Measurements from ENCODE around the gene ADAMTS17.

Gene ADAMTS17

DNA sequence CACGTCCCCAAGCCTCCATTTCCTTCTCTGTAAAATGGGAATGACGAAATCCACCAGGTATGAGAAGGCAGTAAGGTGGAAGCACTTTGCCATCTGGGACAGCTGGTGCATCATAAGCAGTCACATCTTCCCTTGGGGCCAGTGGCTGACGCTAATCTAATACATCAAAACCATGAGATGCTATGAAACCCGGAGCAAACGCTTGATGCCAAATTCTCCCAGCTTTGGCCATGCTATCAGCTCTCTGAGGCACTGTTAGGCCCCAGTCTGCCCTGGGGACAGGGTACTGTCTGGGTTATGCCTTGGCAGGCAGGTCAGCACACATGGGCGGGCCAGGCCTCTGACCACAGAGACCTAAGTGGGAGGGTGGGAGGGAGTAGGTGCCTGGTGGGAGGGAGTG, 66.1 kb downstream of the ADAMTS17 start:
- no peak for DNase-seq

DNA sequence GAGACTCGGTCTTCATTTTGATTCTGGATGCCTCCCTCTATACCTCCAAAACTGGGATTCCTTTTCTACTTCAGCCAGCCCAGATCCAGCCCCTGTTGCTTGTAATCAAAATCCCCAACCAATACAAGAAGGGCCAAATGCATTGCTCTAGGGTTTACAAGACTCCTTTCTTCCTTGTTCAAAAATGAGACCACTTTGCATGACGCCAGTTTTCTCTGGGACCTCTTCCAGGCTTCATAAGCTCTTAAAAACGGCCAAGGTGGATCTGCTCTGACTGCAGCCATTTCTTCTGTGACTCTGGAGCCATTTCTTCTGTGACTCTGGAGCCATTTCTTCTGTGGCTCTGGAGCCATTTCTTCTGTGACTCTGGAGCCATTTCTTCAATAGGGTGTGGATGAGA, 71.9 kb downstream of the ADAMTS17 start:
- DNase-seq = no peak

DNA sequence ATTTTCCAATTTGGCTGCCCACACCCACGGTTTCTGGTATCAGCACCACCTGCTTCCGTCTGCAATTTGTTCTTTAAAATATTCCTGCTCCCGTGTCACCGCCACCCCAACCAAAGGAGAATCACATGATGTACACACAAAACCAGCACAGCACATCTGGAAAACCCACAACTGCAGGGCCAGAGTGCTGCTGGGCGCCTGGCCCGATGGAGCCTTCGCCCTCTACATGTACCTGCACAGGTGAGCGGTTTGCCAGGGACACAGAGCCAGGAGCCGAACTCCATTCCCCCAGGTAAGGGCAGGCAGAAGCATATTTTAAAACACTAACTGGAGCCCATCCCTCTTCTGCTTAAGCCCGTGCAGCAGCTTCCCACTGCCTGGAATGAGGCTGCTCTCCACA, 75.6 kb downstream of the ADAMTS17 start:
- no peak for DNase-seq

DNA sequence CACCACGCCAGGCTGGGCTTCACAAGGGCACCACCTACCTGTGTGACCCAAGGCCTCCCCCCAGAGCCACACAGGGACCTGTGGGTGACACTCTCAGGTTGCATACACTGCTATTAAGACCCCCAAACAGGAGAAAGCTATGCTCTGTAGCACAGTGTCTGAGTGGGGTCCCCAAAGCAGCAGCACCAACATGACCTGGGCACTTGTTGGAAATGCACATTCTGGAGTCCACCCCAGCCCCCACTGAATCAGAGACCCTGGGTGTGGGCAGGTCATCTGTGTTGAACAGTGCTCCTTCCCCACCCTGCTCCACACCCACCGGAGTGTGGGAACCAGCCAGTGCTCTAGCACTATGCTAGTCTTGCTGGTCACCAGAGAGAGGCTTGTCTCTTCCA, 76.1 kb downstream of the ADAMTS17 start:
- DNase-seq = no peak

DNA sequence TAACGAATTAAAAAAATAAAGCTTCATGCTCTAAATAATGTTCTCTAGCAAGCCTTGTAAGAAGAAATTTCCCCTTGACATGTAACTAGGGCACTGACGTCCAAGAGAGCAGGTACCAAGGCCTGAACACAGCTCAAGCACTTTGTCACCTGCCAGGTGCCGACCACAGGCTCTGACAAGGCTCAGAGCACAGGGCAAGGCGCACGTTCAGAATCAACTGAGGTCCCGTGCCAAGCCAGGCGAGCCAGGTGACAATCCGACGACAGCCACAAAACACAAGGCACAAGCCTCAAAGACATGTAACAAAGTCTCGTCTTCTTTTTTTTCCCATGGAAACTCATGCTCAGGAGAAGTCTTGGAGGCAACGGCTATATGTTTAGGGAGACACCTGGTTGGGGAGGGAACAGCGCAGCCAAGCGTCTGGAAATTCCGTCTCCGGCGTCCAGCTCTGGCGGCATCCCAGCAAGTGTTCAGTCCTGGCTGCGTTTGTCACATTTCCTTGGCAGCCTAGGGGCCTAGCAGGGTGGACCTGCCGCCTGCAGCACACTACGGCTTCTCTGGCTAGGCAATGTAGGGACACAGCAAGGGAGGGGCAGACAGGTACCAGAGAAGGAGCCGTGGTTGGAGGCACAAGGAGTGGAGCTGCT, 76.7 kb downstream of the ADAMTS17 start:
- DNase-seq = no peak

DNA sequence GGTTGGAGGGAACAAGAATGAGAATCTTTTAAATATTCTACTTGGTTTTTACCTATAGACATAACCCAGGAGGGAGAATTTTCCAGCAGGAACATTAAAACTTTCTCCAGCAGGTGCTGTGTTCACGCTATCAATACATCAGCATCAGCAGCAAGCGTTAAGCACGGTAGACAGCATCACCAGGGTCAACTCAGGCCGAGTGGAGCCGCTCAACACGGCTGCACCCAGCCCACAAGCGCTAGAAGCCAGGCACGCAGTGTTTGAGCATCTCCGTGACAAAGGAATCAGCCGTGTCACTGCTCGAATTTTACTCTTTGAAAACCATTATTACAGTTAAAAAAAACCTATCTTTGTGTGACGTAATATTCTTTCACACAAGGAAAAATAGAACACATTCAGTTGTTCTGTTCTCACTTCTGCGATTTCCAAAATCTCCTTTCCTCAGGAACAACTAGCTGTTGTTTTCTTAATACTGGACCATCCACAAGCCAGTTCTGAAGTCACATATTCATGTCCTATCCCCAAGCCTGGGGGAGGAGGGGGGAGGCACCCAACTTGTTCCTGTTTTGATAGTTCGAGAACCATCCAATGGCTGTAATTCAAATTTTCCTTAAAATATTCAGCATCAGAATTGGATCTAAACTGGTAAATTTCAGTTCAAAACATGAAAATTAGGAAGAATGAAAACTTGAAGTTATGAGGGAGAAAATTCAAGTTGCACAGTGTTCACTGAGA, 77.9 kb downstream of the ADAMTS17 start:
- DNase-seq = no peak

DNA sequence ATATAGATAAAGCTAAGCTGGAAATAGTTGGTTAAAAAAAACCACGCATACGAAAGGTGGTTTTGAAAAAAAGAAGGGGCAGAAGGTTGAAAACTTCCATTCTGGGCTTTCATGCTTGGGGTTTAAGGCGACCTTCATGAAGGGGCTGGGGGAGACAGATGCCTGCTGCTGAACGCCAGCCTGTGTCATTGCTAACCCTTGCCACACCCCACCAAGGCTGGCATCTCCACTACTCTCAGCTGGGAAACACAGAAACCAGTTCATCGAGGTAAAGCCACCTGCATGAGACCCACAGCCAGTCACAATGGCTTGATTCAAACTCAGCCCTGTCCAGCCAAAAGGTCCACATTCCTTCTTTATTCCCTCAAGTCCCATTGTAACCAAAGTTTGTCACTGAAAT, 78.7 kb downstream of the ADAMTS17 start:
- DNase-seq = no peak

DNA sequence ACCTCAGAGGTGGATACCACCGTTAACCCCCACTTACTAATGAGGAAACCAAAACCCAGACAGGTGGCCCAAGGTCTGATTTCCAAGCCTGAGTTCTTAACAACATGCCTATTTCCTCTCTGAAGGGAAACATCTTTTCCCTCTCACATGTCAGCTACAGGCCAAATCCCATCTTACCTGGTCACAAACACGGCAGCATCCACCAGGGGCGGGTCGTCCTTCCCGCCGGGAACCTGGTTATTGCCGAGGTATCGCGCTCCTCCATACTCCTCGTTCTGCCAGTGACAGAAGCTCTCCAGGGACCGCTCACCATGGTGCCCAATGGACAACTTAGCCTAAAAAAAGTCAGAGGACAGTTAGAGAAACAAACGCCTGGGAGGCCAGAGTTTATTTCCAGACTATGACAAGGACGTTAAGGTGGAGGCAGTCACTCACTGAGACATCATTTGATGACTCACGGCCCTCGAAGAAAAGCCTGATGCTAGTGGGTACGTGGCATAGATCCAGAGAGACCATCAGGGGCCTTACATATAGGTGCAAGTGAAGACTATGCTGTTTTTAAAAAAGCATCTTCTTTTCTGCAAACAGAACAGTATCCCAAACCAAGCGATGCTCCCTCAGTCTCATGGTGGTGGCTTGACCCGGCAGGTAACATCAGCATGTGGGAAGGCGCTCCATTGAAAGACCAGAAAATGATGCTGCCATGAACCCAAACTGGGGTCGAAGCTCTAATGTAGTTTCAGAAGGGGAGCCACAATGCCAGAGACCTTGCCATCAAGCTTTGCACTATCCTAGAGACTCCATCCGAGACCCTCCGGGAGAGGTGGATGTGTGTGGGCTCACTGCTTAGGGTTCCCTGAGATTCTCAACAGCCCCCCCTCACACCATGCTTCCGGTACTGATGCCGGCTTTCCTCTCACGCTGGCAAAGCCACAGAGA, 80.2 kb downstream of the ADAMTS17 start:
- DNase-seq = no peak

DNA sequence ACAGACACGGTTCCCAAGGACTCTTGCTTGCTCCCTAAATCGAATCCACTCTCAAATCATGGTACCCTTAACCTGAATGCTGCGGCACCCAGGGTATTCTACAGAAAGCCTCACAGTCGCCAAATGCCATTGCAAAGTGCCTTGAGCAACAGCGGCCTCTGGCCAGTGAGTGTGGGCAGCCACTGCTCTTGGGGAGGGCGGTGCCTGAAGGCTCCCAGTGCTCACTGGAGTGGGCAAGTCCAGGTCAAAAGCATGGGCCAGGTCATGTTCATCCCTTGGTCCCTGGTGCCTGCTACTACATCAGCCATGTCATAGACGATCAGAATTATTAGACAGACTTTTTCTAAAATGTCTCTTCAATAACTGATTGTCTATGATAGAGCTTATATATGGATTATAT, 82.5 kb downstream of the ADAMTS17 start:
- DNase-seq = no peak

DNA sequence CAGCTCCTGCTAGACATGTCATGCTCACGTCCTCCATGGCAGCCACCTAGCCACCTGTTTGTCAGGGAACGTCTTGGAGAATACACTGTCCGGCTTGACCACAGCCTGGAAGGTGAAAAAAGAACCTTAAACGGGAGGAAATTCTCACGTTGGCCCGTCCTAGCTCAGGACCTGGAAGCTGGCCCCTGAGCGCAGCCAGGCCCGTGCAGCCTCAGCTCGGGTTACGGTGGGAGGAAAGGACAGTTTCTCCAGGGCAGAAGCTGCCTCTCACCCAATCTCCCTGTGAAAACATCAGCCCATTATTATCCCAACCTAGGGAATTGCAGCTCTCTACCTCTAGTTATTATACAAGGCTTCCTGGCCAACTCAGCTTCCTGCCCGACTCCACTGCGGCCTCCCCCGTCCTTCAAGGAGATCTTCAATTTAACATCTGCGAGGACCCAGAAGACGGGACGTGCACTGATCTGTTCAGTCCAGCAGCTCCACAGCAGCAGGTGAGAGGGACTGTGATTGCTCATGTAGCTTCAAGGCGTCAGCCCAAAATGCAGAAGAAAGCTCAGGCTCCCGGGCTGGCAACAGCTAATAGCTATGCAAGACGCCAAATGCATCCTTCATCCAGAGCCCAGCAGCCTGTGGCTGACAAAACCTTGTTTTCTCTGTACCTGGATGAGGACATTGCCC, 84.7 kb downstream of the ADAMTS17 start:
- no peak for DNase-seq

DNA sequence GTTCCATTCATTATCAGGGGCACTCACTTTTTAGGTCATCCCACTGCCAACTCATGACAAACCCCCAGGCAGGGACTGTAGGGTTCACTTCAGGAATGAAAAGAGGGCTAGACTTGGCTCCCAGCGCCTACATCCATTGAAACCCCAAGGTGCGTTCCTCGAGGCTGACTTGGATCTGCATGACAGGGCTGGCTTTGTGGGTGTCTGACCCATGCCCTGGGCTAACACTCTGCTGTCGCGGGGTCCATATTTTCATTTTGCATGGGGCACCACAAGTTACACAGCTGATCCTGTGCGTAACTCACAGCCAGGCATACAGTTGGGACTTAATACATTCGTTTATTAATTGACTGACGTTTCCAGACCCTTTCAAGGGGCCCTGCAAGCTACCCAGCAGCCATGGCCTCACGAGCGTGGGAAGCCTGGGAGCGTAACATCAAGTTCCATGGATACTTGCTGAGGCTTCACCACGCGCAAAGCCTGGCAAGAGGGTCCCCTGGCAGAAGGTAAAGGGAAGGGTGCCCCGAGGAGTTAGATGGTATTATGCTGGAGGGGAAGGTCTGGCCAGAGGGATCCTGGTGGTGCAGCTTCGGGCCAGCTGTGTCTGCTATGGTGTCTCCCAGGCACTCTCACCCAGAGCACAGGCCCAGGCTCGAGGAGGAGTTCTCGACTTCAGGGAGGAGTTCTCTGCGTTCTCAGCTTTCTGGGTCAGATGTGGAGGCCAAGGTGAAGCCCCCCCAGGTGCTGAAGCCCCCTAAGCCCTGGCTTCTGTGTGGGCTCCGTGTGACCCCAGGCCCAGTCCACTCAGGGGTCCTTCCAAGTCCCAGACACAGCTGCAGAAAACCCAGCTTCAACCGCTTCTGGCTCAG, 85.4 kb downstream of the ADAMTS17 start:
- no peak for DNase-seq

DNA sequence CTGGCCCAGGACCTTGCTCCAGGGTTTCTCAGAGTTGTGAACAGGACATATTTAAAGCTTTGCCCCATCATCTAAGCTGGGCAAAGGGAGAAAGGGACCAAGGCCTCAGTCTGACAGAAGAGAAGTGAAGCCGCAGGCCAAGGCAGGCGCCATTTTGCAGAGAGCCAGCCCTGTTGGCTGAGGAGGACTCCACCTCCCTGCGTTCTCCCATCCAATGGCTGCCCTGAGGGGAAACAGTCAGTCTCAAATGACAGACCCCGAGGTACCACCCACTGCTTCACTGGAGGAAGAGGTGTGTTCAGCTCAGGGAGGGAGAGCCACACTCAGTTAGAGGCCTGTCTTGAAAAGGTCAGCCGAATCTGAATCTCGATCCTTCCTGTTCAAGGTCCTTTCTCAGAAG, 86.1 kb downstream of the ADAMTS17 start:
- DNase-seq = no peak

DNA sequence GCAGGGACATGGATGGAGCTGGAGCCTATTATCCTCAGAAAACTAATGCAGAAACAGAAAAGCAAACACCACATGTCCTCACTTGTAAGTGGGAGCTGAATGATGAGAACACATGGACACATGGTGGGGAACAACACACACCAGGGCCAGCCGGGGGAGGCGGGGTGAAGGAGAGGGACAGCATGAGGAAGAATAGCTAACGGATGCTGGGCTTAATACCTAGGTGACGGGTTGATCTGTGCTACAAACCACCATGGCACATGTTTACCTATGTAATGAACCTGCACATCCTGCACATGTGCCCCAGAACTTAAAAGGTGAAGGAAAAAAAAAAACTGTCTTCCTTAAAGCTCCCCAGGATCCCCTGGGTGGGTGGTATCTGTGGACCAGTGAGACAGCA, 87.1 kb downstream of the ADAMTS17 start:
- DNase-seq = no peak

DNA sequence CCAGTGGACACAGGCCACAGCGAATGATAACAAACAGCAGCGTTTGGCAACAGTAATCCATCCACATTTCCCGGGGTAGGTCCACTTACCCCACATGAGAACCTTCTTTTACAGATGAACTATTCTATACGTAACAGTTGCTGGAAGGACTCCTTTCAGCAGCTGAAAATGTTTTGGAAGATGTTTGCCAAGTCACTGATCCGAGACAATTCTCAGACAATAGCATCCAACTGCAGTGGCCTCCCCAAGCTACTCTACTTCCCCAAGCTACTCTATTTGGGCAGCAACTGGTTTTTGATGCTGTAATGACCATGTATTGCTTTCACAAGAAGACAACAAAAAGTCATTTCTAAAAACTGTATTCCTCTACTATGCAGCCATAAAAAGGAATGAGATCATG, 87.5 kb downstream of the ADAMTS17 start:
- no peak for DNase-seq

DNA sequence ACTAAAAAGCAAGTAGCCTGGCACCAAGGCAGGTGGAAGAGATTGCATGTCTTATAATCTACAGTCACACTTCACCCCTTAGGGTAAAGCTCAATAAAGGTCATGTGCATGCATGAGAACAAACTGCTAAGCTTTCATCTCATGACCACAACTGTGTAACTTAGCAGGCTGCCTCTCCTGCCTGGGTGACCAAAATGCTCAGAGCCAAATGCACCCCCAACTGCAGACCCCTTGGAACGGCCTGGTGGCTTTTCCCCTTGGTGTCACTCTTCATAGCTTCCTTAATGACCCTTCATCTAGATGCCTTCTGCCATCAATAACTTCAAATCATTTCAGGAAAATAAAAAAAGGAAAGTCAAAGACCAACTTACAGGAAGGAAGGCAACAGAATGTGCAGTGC, 88.1 kb downstream of the ADAMTS17 start:
- no peak for DNase-seq

DNA sequence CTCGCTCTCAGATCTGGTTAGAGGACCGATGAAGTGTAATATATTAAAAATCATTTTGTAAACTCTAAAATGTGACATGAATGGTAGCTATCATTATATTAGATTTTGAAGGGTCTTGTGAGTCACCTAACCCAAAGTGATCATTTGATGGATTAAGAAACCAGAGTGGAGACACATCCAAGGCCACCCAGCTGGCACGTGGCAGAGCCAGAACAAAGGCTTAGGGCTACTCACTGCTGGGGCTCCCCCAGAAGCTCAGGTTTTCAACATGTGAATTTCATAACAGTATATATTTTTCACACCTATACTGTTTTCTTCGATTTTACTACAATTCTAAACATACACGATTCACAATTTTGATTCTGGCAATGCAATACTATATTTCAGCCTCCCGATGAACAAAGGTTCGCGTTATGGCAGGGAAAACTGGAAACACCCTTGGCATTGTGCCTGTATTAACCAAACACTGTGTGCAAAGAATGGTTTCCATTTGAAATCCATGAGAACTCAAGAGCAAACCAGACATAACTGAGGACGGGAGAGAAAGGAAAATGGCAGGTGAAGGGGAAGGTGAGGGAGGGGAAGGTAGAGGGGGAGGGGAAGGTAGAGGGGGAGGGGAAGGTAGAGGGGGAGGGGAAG, 88.9 kb downstream of the ADAMTS17 start:
- no peak for DNase-seq

DNA sequence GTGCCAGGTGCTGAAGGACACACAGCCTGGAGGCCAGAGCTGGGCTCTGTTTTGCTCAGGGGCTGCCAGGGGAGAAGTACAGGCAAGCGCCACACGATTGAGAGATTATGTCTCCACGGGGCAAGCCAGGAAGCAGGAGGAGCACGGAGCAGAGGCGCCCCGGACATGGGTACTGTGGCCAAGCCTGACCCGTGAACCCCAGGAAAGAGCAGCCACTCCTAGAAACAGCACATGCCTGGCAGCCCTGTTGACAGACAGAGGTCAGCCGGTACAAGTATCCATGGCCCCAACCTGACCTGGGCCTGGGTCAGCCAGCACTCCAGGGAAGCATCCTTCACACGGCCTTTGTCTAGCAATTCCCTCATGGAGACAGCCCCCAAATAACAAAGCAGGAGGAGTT, 89.4 kb downstream of the ADAMTS17 start:
- no peak for DNase-seq

DNA sequence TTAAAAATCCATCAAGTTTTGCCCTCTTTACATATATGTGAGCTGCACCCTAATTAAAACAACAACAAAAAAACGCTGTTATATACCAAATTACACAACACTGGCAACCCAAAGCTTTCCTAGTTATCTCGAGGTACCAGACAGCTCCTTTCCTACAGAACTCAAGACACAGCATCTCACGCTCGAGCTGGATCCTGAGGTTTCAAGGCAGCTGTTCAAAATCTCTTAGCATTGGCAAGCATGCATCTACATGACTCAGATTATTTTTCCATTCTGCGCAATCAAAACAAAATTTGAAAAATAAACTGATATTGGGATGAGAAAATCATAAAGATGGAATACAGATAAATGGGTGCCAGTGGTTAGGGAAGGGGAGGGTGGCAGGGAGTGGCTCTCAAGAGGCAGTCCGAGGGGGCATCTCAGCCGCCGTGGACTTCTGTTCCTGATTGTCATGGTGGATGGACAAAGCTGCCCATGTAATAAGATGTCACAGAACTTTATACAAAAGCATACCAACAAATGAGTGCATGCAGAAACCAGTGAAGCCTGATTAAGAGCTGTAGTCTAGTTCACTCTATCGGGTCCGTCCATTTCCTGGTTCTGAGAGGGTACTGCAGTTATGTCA, 91.5 kb downstream of the ADAMTS17 start:
- DNase-seq = no peak

DNA sequence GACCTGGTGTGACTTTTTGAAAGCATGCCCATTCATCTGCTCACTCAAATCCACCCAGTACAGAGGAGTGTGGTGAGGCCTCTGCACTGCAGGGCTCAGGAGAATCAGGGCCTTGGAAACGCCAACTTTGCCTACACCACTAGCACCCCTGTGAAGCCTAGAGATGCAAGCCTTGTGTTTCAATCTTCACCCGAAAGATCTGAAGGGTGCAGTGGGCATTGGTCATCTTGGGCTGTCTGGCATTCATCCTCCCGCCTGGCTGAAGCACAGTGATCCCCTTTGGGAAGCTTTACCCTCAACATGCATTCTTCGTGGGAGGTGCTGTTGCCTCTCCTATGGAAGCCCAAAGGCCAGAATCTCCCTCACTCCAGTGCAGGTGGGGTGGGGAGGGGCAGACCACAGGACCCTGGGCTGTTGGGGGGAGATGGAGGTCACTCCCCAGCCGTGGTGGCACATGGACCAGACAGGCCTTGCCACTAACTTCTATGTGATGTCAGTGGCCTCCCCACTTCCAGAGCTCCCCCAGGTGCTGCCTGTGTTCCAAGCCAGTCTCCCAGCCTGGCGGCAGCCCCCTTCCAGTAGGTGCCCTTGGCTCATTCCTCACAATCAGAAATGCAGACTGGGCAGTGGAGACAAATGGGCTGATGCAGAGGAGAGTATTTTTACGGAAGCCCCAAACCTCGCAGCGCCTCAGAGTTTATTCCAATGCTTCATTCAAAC, 92.5 kb downstream of the ADAMTS17 start:
- no peak for DNase-seq

DNA sequence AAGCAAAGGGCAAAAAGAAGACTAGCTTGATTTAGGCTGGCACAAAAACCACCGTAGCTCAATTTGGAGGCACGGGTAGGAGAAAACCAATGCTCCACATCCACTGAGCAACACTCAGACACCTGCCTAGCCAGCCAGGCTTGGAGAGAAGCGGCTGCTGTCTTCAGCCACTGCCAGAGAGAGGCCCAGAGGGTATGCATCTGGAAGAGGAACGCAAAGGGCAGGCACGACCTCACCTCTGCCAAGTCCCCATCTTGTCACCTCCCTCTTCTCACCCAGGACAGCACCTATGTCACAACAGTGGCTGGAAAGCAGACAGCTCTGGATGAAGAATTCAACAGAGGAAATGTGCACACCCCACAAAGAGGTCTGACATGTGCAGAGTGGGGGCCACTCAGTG, 93.5 kb downstream of the ADAMTS17 start:
- no peak for DNase-seq
